IMR-90 (cell line): ENCODE measurements around the gene TMEM139.

Source experiments
- BHLHE40 ChIP-seq: fragments of 150-350 bp; IDR thresholded peaks from 2 replicates; pipeline ENCODE4 v1.6.1; 2016; ENCODE audit warnings: mild to moderate bottlenecking, low read depth, low read length
- CEBPB ChIP-seq: IDR thresholded peaks from 2 replicates; pipeline ENCODE4 v1.6.1; 2012; ENCODE audit warnings: low read depth, low read length, improper control_type of control experiment
- FOS ChIP-seq: fragments of 150-350 bp; IDR thresholded peaks from 2 replicates; pipeline ENCODE4 v1.6.1; 2016; ENCODE audit warnings: low read depth, low read length
- MAFK ChIP-seq: IDR thresholded peaks from 2 replicates; pipeline ENCODE4 v1.6.1; 2012; ENCODE audit warnings: low read depth, low read length, improper control_type of control experiment
- MAZ ChIP-seq: IDR thresholded peaks from 2 replicates; pipeline ENCODE4 v1.6.1; 2012; ENCODE audit warnings: low read depth, mild to moderate bottlenecking, low read length, improper control_type of control experiment, moderate library complexity, borderline replicate concordance
- NFE2L2 ChIP-seq: fragments of 150-350 bp; IDR thresholded peaks from 2 replicates; pipeline ENCODE4 v1.6.1; 2016; ENCODE audit warnings: low read depth, mild to moderate bottlenecking, low read length
- POLR2A ChIP-seq: IDR thresholded peaks from 2 replicates; pipeline ENCODE4 v1.6.1; 2012; ENCODE audit warnings: mild to moderate bottlenecking, low read depth, low read length
- RAD21 ChIP-seq: IDR thresholded peaks from 2 replicates; pipeline ENCODE4 v1.6.1; 2012; ENCODE audit warnings: low read length, improper control_type of control experiment
- RCOR1 ChIP-seq: IDR thresholded peaks from 2 replicates; pipeline ENCODE4 v1.6.1; 2012; ENCODE audit warnings: mild to moderate bottlenecking, low read length, improper control_type of control experiment; ENCODE audit not compliant: insufficient replicate concordance
- RFX5 ChIP-seq: IDR thresholded peaks from 2 replicates; pipeline ENCODE4 v1.8.0; 2012; ENCODE audit warnings: low read depth, mild to moderate bottlenecking, low read length, moderate library complexity
- SMC3 ChIP-seq: fragments of 150-350 bp; IDR thresholded peaks from 2 replicates; pipeline ENCODE4 v1.6.1; 2016; ENCODE audit warnings: low read depth, mild to moderate bottlenecking, antibody characterized with exemption, low read length, moderate library complexity
- TF ChIP-seq, protein P1 (sequence below): conservative IDR thresholded peaks from 2 replicates; pipeline ENCODE4 v1.5.1; 2012; ENCODE audit warnings: mild to moderate bottlenecking, low read depth, low read length, improper control_type of control experiment
- TF ChIP-seq, protein P2 (sequence below): fragments of 150-350 bp; IDR thresholded peaks from 2 replicates; pipeline ENCODE4 v1.6.1; 2017; ENCODE audit warnings: mild to moderate bottlenecking, antibody characterized with exemption, low read length, low read depth
- TF ChIP-seq, protein P3 (sequence below): fragments of 150-350 bp; IDR thresholded peaks from 2 replicates; pipeline ENCODE4 v1.6.1; 2016; ENCODE audit warnings: low read depth, mild to moderate bottlenecking, low read length, moderate library complexity, borderline replicate concordance

DNA sequence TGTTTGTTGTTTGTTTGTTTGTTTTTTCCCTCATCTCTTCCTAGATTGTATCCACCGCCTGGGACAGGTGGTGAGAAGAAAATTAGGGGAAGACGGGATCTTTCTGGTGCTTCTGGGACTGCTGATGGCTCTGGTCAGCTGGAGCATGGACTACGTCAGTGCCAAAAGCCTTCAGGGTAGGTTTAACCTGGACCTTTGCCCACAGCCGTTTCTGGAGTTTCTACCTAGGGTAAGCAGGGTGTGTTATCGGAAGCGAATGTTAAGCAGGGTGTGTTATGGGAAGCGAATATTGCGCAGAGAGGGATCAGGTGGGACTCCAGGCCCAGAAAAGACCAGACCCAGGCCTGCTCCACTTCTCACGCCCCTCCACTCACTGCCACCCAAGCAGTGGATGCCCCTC, 35.9 kb downstream of the TMEM139 start:
- TF ChIP-seq, protein P1, sequence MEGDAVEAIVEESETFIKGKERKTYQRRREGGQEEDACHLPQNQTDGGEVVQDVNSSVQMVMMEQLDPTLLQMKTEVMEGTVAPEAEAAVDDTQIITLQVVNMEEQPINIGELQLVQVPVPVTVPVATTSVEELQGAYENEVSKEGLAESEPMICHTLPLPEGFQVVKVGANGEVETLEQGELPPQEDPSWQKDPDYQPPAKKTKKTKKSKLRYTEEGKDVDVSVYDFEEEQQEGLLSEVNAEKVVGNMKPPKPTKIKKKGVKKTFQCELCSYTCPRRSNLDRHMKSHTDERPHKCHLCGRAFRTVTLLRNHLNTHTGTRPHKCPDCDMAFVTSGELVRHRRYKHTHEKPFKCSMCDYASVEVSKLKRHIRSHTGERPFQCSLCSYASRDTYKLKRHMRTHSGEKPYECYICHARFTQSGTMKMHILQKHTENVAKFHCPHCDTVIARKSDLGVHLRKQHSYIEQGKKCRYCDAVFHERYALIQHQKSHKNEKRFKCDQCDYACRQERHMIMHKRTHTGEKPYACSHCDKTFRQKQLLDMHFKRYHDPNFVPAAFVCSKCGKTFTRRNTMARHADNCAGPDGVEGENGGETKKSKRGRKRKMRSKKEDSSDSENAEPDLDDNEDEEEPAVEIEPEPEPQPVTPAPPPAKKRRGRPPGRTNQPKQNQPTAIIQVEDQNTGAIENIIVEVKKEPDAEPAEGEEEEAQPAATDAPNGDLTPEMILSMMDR: no peak
- no peak for TF ChIP-seq POLR2A
- no peak for TF ChIP-seq SMC3
- no peak for TF ChIP-seq MAFK
- TF ChIP-seq BHLHE40: no peak
- no peak for TF ChIP-seq RAD21
- TF ChIP-seq RFX5: no peak
- TF ChIP-seq, protein P2, sequence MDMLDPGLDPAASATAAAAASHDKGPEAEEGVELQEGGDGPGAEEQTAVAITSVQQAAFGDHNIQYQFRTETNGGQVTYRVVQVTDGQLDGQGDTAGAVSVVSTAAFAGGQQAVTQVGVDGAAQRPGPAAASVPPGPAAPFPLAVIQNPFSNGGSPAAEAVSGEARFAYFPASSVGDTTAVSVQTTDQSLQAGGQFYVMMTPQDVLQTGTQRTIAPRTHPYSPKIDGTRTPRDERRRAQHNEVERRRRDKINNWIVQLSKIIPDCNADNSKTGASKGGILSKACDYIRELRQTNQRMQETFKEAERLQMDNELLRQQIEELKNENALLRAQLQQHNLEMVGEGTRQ: no peak
- TF ChIP-seq, protein P3, sequence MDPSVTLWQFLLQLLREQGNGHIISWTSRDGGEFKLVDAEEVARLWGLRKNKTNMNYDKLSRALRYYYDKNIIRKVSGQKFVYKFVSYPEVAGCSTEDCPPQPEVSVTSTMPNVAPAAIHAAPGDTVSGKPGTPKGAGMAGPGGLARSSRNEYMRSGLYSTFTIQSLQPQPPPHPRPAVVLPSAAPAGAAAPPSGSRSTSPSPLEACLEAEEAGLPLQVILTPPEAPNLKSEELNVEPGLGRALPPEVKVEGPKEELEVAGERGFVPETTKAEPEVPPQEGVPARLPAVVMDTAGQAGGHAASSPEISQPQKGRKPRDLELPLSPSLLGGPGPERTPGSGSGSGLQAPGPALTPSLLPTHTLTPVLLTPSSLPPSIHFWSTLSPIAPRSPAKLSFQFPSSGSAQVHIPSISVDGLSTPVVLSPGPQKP: no peak
- TF ChIP-seq NFE2L2: no peak
- no peak for TF ChIP-seq CEBPB
- no peak for TF ChIP-seq RCOR1
- no peak for TF ChIP-seq MAZ
- no peak for TF ChIP-seq FOS
